Spleen (tissue), 7 donors: ENCODE data around the gene BLOC1S1.

ENCODE experiments used
- POLR2A ChIP-seq, 3 donors: fragments of 450-650 bp; IDR thresholded peaks; one replicate each; pipeline ENCODE4 v1.5.1; 2017; ENCODE audit warnings: antibody characterized with exemption in 3 of 3, mild to moderate bottlenecking in 1 of 3
- TF ChIP-seq, protein P1 (sequence below), 11 experiments: fragments of 200-600 bp in 7 of 11; fragments of 450-650 bp in 4 of 11; sonication (generic) in 4 of 11; IDR thresholded peaks in 8 of 11; conservative IDR thresholded peaks in 3 of 11; 1 replicate in 7 of 11; 2 replicates in 4 of 11; pipeline versions ENCODE4 v1.4.0 to v1.8.0; 2016 to 2021; ENCODE audit warnings: antibody characterized with exemption in 11 of 11, inconsistent platforms in 4 of 11, mild to moderate bottlenecking in 1 of 11
- donor health status: DM: no; HTN: no; CAD: no; lungs with moderate emphysema.
- donor health status: DM: no; HTN: no; CAD: no.
- donor health status: DM: no; HTN: no; CAD: no.

DNA sequence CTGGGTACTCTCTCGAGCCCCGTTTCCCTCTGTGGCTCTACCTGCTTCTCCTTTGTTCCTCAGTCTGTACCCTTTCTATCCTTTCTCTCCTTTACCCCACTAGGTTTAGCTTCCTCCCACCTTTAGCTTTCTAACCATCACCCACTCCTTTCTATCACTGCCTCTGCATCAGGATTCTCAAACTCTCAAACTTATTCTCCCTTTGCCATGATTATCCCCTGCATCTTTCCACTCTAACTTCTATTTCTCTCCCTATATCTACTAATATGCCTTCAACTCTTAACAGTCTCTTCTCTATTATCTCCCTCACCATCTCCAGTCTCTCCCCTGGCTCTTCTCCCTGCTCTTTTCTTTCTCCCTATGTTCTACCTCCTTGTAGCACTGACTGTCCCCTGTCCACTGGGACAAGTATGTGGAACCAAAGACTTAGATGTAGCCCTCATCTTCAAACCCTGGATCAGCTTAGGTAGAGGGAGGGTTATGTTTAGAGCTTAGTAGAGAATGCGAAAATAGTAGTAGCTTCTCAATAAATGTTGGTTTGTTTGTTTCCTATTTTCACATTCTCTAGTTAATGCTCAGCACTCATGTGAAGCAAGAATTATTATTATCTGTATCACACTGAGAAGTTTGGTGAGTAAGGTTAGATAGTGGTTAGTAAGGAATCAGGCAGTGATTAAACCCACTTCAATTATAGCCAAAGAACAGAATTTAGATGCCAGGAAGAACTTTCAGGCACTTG is 30.5 kb downstream of the BLOC1S1 start:
- TF ChIP-seq POLR2A (IDR thresholded peaks at IDR 0.05): no peak
- TF ChIP-seq, protein P1, sequence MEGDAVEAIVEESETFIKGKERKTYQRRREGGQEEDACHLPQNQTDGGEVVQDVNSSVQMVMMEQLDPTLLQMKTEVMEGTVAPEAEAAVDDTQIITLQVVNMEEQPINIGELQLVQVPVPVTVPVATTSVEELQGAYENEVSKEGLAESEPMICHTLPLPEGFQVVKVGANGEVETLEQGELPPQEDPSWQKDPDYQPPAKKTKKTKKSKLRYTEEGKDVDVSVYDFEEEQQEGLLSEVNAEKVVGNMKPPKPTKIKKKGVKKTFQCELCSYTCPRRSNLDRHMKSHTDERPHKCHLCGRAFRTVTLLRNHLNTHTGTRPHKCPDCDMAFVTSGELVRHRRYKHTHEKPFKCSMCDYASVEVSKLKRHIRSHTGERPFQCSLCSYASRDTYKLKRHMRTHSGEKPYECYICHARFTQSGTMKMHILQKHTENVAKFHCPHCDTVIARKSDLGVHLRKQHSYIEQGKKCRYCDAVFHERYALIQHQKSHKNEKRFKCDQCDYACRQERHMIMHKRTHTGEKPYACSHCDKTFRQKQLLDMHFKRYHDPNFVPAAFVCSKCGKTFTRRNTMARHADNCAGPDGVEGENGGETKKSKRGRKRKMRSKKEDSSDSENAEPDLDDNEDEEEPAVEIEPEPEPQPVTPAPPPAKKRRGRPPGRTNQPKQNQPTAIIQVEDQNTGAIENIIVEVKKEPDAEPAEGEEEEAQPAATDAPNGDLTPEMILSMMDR (IDR thresholded peaks at IDR 0.05 in 8 of 11, conservative IDR thresholded peaks at IDR 0.05 in 3 of 11): no peak
